CD4-positive, alpha-beta T cell treated with Interferon alpha-2 for 1 hour (primary cell): ENCODE measurements around the gene REN.
A peak's percentile ranks its signal among the peaks of the same experiment; 100 is the strongest.

Source experiments
- DNase-seq, 2 donors: peaks; one replicate each; pipeline ENCODE4 v3.0.0-alpha.2; 2020 to 2022

Gene REN

DNA sequence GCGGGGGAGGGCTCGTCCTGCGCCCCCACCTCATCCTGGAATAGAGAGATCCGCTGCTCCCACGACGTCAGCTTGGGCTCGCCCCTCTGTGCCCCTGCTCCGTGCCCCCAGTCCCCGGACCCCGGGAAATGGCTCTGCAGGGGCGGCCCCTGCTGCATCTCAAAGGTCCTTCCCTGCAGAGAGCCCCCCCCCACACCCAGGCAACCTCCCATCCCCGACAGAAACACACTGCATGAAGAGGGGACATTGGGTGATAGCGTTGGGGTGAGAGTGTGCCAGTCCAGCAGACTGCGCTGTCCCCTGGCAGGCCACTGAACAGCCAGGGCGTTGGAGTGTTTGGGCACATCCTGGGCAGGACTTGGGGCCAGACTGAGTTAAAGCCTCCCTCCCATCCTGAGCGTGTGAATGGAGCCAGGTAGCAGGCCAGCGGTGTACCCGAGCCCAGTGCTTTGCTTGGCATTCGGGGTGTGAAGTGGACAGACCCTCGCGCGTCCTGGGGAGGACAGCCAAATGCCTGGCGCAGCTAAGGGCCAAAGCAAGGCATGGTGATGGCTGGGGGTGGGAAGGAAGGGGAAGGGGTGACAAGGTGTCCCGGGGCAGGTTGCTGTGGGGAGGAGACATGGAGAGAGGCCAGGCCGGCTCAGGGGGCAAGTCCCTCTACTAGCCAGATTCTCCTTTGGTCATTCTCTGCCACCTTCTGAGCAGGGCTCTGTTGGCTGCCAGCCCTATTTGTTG lies 13.7 kb downstream of the REN start:
- no peak for DNase-seq

DNA sequence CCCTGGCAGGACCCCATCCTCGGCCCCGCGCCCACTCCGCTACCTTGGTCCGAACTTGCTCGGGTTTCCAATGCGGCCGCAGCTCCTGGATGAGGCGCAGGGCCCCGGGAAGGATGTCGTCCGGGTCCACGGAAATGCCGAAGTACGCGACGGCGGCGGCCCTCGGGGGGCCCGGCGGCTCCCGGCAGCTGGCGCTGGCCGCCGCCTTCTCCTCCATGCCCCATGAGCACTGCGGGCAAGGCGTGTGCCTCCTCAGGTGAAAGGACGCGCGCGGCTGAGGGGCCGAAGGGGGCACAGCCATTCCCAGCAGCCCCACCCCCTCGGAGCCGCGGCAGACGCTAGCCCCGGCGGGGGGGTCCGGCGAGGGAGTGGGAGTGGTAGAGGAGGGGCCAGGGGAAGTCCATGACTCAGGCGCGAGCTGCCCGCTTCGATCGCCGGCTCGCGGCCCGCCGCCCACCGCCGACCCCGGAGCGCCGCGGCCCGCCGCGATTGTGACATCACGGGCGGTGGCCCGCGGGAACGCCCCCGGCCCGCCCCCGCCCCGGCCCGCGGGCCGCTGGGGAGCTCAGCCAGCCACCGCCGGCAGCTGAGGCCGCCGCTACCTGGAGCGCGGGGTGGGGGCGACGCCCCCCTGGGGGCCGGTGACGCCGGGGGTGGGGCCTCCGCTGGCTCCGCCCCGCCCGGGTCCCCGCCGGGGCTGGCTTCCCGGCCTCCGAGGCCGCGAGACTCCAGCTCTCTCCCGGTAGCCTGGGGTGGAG lies 14.4 kb downstream of the REN start, which contains the start of gene ETNK2:
ETNK2 (minus strand) TSS at position 493 of the 758 bp plus-strand sequence; CDS start at position 301, 192 bp downstream.
- DNase-seq, result peak; percentile 59 to 73

DNA sequence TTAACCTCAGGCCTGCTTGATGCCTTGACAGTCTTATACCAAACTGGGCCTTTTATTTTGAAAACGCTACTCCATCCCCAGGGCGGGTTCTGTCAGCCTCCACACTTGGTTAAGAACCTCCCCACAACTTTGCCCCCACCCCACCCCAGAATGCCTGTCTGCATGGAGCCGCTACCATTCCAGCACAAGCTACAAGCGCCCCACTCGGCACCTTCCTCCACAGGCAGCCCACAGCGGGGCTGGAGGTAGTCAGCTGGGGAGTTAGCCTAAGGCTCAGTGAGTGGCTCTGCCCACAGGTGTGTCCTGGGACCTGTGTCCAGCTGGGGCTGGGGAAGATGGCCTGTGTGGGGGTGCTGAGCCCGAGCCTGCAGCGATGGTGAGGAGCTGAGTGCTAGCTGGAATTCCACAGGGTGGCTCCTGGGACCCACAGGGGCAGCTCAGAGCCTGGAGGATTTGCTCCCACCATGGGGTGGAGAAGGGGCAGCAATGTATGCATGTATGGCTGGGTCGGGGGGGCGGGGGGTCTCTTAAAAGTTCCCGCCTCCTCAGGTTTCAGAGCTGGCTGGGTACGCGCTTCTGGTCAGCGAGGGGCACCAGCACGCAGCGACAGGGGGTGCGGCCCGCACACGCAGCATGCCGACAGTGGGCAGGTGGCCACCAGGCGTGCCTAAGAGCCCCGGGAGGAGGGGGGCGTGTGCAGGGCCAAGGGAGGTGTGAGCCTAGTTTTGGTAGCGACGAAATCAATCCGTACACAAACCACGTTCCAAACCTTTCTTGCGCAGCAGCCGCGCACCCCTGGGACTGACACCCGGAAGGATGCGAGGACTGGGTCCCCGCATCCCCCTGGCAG lies 15.2 kb downstream of the REN start:
- peak in 1 of 2 donors; percentile 10 for DNase-seq

DNA sequence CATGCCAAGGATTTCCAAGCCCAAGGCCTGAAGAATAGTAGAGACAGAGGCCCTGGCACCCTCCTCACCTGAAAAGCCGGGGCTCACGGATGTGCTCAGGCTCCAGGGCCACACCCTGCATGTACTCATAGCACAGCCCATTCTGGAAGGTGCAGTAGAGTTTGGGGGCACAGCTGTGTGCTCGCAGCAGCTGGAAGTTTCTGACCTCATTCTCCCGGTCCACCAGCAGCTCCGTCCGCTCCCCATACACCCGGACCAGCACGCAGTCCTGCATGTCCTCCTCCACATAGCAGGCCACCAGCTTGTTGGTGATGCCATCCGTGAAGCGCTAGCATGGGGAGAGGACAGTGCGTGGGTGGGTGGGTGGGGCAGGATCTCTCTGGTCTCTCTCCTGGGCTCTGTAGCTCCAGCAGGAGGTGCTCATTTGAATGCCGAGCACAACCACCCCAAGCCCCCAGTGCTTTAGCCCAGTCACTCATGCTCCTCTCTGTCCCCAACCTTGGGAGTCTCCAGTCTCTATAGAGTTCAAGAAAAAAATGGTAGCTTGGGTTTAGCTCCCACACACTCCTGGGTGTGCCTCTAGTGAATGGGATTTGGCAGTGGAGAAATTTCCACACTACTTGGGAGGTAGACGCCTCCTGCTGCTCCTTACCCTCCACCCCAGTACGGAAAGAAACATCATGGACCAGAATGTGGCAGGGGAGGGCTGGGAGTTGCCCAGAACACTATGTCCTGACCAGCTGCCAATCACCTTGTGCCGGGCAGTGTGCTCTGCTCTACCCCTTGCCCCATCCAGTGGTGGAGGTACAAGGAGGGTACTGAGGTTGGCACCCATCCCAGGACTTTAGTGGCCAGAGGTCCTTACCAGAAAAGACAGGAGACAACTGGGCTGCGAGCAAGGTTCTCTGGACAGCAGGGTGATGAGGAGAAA lies 16.2 kb downstream of the REN start:
- no peak for DNase-seq

DNA sequence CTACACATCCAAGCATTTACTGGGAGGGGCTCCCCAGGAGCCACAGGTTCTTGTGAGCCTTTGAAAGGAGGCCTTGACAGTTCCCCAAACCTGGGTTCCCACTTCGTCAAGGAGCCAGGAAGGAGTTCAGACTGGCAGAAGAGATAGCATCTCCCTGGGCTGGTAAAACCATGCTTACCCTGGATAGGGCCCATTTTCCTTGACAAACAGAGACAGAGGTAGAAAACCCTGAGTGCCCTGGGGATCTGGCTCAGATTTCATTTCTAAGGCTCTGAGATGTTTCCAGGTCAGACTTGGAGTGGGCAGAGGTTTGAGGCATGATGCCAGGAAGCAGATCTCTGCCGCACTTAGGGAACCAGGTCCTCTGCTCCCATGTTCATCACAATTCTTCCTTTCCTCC lies 17.0 kb downstream of the REN start:
- no peak for DNase-seq

DNA sequence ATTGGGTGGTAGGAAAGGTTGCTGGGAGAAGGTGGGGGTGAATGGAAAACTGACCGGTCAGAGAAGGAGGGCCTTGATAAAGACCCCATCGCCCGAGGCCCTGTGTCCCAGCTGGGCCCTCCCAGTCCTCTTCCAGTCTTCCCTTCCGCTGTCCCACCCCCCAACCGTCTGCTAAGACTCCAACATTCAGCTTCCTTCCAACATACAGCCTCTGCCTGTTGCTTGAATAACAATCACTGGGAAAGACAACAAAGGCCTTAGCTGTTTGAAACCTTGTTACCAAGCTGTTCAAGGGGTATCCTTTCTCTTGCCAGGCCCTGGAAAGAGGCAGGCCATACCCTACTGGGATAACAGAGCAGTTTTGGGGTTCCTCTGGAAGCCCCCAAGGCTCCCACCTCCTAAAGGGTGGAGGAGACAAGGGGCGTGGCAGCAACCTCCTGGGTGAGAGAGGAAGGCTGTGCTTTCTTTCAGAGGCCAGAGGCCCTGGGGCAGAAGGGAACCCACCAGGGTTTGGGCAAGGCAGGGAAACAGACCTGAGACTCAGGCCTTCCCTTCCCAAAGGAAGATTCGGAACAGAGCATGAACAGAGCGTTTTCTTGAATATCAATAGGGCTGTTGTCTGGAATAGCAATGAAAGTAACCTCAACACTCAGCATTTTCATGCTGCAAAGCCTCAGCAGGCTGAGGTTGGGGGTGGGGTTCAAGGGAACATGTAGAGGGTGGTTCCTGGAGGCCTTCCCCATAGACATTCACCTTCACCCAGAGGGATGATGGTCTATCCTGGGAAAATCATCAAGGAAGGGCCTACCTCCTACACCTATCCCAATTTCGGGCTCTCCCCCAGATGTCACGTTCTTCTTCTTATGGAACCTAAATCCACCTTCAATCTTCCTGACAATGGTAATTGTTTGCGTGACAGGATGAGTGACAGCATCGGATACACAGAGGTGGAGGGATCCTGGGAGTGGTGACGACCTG lies 18.4 kb downstream of the REN start:
- no peak for DNase-seq

DNA sequence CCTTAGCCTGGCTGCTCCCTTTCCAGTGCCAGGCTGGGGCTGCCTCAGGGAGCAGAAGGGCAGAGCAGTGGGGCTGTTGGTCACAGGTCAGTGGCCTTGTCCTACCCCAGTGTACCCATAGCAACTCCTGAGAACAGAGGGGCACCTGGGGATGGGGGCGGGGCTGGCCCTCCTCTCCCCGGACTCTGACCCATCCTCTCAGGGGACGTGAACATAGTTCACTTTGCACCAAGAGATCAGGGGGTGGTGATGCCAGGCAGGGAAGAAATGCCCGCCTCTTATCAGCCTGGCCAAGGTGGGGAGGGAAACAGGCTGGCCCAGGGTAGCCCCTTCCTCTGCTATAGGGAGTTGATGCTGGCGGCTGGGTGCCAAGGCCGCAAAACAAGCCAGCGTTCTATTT lies 19.2 kb downstream of the REN start:
- no peak for DNase-seq

DNA sequence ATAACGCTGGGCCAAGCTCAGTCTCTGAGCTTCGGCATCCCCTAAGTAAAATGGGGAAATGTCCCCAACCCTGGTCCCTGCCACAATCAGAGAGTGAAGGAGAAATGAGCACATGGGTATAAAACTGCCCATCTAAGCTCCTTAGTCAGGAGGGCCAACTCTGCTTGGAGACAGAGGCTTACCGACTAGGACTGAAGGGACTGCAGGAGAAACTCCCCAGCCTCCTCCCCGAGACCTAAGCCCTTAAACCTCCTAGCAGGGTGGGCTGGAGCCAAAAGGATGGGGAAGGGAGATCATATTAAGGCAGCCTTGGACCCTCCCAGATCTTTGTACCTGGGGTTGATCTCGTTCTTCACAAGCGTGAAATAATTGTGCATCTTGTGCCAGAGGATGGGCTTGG lies 19.8 kb downstream of the REN start:
- no peak for DNase-seq

DNA sequence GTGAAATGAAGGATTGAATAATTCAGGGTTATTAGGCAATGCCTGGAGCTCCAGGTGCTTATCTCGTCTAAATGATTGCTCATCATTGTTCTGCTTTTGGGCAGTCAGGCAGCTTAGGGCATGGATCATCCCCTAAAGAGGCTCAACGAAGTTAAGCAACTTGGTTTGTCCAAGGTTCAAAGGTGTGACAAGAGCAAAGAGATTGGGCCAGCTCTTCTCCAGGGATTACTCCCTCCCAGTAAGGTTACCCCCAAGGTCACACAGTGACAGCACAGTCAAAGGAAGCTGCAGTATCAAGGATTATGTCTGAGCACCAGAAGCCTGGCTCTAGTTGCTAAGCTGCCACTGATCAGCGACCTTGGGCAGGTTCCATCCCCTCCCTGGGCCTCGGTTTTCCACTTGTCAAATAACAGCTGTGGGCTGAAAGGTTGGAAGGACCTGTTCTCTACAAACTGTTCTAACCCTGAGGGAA lies 21.1 kb downstream of the REN start:
- DNase-seq, result no peak

DNA sequence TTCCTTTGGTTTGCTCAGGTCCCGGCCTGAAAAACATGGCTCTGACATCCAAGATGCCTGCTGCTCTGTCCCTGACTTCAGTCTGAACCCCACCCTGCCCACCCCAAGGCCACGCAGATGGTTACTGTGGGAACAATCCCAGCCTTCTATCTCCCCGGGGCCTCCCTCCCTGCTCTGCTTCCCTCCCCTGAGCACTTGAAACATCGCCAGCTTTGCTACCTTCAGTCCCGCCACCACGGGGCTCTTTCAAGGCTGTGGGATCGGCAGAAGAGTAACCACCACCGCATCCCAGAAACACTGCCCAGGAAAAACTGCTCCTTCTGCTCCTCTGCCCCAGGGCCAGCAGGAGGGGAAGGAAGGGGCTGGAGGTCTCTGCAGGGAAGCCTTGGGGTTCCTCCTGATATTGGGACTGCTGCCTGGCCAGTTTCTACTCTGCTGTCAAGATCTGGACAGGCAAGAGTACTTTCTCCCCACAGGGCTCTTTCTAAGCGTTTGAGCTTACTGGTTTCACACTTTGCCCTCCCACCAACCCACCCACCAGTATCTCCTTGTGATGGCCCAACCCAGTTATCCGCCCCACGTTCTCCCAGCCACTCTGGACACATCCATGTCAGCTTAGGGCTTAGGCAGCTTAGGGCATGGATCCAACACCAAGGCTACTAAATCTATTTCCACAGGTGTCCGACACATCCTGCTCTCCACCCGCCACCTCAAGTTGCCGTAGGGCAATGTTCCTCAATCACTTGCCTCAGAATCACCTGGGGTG lies 22.7 kb downstream of the REN start:
- DNase-seq, result no peak

DNA sequence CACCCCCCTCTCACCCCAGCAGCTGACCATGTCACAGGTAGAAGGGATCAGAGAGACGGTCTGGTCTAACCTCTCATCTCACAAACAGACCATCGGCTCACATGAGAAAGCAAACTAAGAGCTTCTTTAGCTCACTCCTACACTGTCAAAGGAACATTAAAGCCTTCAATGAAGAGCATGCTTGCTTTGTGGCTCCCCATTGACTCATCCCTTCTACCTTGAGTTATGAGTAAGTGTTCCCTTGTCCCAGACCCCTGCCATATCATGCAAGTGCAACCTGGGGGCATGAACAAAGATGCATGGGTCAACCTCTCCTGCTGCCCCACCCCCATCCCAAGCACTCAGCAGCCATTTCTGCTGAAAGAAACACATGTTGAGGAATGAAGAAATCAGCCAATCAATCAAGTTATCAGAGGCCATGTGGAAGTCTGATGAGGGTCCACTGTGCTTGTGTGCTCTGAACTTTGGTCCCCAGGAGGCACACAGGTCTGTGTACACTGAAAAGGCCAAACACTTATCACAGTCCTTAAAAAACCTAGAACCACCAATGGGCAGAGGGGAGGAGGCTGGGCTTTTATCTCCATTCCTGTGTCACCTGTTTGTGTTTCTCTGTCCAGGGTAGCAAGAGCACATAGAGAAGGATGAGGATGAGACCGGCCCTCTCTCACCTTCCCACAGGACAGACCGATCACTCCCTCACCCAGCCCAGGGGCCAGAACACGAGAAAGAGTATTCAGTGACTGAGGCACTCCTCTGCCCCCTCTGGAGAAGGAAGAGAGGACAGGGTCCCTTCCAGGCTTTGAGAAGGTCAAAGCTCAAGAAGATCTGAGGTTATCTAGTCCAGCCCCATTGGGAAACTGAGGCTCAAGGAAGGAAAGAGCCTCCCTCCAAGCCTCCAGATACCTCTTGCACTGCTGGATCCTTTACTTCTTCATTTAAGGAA lies 23.8 kb downstream of the REN start:
- DNase-seq, result no peak

DNA sequence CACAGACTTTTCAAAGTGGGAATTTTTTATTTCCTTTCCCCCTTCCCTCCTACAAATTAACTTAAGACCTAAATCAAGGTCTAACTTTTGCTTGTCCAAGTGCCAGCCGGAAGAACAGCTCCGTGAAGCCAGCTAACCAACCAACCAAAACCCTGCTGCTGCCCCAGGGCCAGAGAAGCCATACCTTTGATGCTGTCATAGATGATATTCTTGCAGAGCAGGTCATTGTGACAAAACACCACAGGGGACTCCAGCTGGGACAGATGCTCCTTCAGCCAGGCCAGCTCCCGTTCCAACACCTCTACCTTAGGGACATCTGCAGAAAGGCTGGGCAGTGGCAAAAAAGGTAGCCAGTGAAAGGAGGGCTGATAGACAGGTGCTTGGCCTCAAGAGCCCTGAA lies 25.0 kb downstream of the REN start:
- no peak for DNase-seq

DNA sequence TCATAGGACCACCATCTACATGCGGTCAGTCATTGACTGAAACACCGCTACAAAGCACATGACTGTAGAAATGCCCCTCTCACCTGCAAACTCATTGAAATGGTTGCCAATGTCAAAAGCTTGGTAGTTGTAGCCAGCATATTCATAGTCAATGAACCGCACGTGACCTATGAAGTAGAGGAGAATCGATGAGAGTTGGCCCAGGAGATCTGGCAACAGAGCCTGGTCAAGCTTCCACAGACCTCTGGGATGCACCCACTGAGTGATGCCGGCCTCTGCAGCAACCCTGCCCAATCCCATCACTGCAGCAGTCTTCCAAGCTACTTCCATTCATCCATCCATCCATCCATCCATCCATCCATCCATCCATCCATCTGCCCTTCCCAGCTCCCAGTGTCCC lies 26.2 kb downstream of the REN start:
- DNase-seq, result no peak

DNA sequence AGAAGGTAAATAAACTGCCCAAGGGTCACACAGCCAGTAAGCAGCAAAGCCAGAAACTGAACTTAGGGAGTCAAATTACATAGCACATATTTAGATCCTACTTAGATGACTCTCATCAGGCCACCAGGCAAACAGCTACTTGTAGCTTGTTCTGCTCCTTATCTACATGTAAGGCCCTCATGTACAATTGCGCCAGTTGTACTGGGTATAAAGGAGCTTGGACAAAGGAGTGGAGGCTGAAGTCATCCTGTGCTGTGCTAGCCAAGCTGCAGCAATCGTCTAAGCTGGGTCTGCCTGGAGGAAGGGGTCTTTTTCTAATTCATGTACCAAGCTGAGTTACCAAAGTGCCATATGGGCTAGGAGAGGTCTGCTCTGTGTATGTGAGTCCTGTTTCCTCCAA lies 27.0 kb downstream of the REN start:
- DNase-seq, result no peak

DNA sequence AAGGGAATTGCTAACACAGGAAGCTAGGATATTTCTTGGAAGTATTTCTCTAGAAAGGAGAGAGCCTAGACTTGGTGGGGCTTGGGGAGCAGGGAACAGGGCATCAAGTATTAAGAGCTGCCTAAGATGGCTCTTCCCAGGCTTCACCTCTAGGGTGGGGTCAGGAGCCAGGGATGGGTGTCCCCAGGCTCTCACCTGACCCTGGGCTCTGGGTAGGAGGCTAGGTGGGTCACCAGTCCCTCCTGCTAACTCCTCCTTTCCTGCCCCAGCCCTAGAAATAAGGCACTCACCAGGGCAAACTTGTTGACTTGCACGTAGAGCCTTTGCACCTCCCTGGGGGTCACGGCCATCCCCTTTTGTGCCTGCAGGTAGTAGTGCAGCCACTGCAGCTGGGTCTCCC lies 29.3 kb downstream of the REN start:
- DNase-seq, result no peak

DNA sequence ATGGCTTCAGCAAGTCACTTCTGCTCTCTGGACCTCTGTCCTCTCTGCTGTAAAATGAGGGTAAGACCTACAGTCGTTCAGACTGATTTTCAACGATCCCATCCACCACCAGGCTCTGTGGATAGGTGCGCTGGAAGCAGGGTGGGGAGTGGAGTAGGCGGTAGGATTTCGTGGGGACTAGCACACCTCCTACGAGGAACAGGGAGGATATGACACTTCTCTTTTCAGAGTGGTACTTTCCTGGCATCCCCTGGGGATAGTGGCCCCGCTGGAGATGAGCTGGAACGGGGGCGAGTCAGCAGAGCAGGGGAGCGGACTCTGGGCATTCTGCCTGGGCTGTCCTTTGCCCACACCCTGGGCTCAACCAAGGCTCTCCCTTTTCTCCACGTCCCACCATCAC lies 32.0 kb downstream of the REN start:
- no peak for DNase-seq

DNA sequence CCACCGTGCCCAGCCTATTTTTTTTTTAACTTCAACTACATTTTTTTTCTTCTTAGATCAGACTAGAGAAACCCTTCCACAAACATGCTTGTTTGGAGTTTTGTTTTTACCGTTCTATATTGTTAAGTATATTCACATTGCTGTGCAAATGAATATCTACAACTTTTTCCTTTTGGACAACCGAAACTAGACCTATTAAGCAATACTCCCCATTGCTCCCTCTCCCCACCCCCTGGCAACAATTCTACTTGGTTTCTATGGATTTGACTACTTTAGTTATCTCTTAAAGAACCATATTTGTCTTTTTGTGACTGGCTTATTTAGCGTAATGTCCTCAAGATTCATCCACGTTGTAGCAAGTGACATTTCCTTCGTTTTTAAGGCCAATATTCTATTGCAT lies 33.4 kb downstream of the REN start:
- no peak for DNase-seq

DNA sequence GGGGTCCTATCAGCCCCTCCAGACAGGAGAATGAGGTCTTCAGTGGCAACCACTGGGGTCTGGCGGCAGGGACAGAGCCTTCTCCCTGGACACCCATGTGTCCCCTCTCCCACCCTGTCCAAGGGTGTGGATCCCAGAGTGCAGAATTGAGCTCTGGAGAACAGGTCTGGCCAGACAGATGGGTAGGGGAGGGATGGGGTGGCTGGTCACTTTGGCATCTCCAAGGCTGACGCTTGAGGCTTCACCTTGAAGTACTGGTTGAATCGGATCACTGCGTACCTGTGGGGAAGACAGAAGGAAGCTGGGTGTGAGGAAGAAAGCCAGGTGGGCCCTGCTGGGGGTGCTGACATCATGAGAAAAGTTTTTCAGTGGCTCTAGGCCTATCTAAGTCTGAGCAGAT lies 34.2 kb downstream of the REN start:
- DNase-seq, result no peak
